Pulmonary artery endothelial cell (primary cell): ENCODE results near the gene NEK11. TPM values are rescaled to one million over a fixed set of nuclear protein-coding genes. Genes with fewer than 3 reads are reported as not detected.

Source experiments
- DNase-seq: peaks from one replicate; pipeline ENCODE4 v3.0.0-alpha.2; 2011; ENCODE audit warnings: low read depth, low spot score
- total RNA-seq: library from RNA; depleted of rRNA; stranded (reverse); fragments of >200 nt; gene quantifications from 2 replicates; pipeline ENCODE4 v1.2.3, GENCODE V29; 2014

Gene NEK11
- total RNA-seq, 1 donor from 2014 or later: 2.2 TPM

DNA sequence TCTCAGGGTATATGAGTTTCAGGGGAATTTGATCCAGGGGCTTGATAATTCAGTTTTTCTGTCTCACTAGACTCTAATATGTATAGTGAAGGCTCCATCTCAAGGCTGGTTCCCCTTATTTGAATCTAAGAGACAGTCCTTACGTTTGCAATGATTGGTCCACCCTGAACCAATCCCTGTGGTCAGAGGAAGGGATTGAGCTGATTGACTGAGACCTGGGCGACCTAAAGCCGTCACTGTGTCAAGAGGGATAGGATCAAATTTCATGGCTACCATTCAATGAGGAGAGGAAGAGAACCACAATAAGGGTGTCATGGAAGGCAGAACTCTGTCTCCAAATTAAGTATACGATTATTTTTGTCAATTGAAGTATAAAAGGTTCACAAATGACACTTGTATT is 371.2 kb downstream of the NEK11 start:
- DNase-seq: no peak

Other genes with a start within 250 kb of the NEK11 start
- 87.4 and 118 TPM in 2 replicates for gene ATP2C1, start 132.8 kb upstream of the NEK11 start, total RNA-seq
- gene ASTE1, start 52 bp upstream of the NEK11 start, total RNA-seq: 4.4 and 8.5 TPM in 2 replicates